HG03354 (cell line): ENCODE results near the gene ACBD7.
A peak's percentile ranks its signal among the peaks of the same experiment; 100 is the strongest.

Experiments used
- ATAC-seq: cut with Tn5 transposase; IDR thresholded peaks from one replicate; pipeline ENCODE4 v1.9.1; 2021; ENCODE audit warnings: mild to moderate bottlenecking; ENCODE audit not compliant: unreplicated experiment, poor library complexity, severe bottlenecking

The ACBD7 gene

DNA sequence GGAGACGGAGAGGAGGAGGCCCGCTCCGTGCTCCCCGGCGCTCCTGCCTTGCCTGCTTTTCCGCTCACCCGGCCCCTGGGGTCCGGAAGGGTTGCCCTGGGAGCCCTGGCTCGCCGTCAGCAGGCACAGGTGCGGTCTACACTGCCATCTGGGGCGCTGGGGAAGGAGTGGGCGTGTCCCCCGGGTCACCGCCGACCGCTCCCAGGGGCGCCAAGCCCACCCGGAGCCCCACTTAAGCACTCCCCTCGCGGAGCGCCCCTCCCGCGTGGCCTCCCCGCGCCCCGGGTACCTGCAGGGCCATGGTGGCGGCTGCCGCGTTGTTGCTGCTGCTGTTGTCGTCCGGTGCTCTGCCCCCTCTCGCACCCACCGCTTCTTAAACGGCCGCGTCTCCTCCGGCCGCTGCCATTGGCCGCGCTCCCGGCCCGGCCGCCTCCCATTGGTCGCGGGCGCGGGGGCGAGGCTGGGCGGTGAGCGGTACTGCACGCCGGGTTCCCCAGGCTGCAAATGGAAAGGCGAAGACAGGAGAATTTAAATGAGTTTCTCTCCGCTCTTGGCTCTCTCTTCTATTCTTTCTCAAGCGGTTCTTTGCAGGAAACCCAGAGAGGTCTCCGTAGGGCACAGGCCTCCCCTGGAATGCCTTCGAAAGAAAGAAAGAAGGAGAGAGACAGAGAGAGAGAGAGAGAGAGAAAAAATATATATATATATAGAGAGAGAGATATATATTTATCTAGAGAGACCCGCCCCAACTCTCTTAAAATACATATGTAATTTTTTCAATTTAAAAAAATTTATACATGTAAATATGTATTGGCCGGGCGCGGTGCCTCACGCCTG, at the start of gene ACBD7:
TSS of gene ACBD7 (minus strand) at position 349 of the 834 bp plus-strand sequence. CDS start at position 301, 48 bp downstream.
- peak; percentile 100 for ATAC-seq

DNA sequence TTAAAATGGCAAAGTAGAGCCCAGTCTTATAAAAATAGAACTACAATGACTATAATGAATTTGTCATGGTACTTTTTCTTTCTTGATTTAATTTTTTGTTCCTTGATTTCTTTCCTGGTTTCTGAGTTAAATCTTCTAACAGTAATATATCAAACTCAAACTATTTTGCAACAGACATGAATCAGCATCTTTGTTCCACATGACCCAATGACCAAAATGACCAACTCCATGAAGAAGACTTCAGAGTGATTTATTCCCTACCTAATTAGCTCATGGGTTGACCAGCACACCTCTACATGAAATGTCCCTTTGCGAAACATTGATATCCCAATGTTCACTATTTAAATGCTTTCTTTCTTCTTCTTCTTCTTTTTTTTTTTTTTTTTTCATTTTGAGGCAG, 49.1 kb upstream of the ACBD7 start:
- no peak for ATAC-seq

GRCh38 chr10:15137036-15137359, 48.4 kb upstream of the ACBD7 start:
- no peak for ATAC-seq

- no peak for ATAC-seq
These were observed 47.8 kb upstream of the ACBD7 start for GRCh38 chr10:15136129-15137035.

DNA sequence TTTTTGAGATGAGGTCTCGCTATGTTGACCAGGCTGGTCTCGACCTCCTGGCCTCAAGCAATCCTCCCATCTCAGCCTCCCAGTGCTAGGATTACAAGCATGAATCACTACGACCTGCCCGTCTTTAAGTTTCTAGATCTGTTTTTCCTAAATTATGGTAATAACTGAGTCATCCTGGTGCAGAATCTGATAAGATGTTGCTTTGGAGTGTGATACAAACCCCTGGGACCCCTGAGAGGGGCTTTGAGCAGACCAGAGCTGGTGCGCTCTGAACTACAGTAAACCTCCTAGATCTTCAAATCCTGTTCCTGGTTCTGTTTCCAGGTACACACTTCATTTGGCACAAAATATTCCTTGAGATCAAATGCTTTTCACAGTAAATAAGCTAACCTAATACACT, 42.8 kb upstream of the ACBD7 start:
- no peak for ATAC-seq

DNA sequence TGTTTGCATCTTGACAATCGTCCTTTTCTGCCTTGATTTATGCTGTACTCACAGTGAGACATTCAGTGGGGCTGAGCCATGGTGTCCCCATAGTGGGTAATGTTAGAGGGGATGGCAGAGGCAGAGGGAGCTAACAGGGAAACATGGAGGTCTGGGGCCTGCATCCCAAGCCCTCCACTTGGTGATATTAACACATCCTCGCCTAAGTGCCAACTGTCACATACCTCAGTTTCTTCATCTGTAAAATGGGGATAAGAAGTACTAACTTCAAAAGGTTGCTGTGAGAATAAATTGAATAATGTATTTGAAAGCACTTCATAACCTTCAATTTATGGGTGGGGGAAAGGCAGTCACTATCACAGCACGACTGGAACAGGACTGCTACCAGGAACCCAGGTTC, 36.3 kb upstream of the ACBD7 start:
- no peak for ATAC-seq

- no peak for ATAC-seq
These were observed 35.6 kb upstream of the ACBD7 start for GRCh38 chr10:15124190-15124589.

- ATAC-seq, result no peak
These were observed 35.2 kb upstream of the ACBD7 start for GRCh38 chr10:15123749-15124184.

GRCh38 chr10:15122477-15123030, 34.0 kb upstream of the ACBD7 start:
- ATAC-seq, result peak; percentile 93

- no peak for ATAC-seq
These were observed 33.1 kb upstream of the ACBD7 start for GRCh38 chr10:15121707-15122106.

DNA sequence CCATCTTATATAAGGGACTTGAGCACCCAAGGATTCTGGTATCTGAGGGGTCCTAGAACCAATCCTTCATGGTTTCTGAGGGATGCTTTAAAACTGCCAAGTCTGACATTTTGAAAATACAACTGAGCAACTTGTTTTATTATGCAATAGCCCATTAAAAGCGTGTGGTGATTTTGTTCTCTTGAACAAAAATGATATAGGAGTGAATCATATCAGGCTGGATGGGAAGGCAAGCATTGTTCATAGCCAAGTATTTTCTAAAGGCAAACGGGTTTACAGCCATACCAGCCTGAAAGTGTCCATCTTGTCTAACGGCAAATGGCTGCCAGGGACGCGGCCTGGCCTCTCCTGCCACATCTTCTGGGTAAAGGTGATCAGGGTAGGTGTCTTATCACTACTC, 31.9 kb upstream of the ACBD7 start:
- ATAC-seq, result no peak

GRCh38 chr10:15118615-15119014, 30.0 kb upstream of the ACBD7 start:
- ATAC-seq, result no peak

DNA sequence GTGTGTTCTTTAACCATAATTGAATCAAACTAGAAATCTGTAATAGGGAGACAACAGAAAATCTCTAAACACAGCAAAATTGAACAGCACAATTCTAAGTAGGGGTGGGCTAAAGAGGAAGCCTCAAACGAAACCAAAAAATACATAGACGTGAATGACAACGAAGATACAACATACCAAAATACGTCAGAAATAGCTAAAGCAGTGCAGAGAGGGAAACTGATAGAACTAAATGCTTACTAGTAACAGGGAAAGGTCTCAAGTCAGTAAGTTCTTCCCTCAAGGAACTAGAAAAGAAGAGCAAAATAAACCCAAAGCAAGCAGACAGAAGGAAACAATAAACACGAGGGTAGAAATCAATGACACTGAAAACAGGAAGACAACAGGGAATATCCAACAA, 27.6 kb upstream of the ACBD7 start:
- ATAC-seq, result no peak

DNA sequence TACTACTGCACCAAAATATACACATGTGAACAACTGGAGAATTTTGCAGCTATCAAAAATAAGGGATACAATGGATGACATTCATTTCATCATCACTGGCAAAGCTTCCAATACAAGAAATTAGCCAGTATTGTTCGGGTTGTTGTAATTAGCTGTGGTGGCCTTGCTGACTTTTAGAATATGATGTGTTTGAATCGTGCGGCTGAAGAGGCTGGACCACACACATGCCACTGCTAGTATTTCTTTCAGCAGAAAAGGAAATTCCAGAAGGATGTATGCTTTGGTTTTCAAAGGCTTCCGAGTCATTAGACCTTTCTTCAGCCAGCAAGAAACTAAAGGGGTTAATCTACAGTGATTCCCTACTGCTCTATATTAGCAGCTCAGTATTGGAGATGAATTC, 25.2 kb upstream of the ACBD7 start:
- no peak for ATAC-seq

- no peak for ATAC-seq
These were observed 24.1 kb upstream of the ACBD7 start for GRCh38 chr10:15112657-15113056.

DNA sequence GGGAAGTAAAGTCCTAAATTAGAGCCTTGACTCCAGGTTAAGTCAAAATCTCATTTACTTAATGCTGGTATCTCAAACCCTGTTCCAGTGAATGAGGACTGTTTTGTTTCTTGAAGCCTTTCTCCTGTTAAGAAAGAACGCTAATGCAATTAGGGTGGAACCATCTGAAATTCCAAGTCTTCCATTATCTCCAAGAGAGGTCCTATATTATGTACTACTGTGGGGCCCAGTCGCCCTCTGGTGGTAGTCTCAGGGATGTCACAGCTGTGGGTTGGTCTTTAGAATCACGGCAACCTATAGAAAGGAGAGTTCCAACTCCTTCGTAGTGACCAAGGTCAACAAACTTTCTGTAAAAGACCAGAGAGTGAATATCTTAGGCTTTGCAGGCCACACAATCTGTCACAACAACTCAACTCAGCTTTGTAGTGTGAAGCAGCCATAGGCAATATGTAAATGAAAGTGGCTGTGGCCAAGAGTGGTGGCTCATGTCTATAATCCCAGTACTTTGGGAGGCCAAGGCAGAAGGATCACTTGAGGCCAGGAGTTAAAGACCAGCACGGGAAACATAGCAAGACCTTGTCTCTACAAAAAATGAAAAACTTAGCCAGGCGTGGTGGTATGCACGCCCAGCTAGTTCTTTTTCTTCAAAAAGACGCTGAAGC, 17.9 kb upstream of the ACBD7 start:
- peak; percentile 96 for ATAC-seq

DNA sequence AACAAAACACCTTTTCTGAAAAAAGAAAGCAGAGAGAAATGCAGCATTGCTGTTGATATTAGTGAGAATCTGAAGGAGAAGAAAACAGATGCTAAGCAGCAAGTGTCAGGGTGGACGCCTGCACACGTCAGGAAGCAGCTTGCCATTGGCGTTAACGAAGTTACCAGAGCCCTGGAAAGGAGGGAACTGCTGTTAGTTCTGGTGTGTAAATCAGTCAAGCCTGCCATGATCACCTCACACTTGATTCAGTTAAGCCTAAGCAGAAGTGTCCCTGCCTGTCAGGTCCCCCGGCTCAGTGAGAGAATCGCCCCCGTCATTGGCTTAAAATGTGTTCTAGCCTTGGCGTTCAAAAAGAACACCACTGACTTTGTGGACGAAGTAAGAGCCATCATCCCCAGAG, 14.9 kb upstream of the ACBD7 start:
- ATAC-seq, result no peak

DNA sequence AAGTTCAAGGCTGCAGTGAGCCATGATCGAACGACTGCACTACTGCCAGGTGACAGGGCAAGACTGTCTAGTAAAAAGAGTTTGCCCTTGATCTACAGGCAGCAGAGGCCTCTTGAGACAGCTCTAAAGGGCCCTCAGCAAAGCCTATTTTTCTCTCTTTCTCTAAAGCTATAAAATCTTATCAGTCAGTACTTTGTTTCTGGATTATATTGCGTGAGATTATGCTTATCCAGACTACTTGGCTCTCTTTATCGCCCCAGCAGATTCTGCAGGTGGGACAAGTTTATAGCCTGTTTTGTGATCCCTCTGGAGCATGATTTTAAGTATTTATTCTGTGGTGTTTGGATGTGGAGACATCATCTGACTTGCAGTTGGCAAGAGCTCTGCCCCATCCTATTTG, 11.3 kb upstream of the ACBD7 start:
- no peak for ATAC-seq

DNA sequence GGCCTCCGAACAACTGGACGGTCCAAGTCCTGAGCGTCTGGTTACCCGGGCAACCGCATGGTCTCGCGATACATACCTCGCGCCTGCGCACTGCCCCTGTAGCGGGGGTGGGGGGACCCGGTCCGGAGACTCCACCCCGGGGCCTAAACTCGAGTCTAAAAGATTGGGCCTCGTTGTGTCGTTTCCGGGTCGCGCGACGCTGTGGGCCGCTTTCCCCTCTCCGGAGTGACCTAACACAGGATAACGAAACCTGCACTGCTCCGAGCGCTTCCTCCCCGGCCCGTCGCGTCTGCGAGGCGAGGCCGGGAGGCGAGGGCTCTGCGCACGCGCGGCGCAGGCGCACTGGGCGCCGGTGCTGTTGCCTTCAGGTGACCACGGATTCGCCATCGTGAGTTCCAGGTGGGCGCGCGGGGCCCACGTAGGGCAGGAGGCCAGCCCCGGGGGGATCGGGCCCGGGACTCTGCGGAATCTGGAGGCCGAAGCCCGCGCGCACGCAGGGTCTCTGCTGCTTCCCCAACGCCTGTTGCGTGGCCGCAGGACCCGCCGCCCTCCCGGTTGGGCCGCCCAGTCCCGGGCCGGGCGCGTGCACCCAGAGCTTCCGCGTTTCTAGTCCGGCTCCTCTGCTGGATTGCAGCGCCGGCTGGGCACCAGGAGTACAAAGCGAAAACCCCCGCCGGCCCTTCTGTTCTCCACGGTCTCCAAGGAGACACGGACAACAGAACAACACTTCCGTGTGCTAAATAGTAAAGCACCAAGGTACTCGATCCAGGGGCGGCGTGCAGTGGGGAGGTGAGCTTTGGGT, 8.6 kb upstream of the ACBD7 start, which contains the start of gene RPP38:
TSS of gene RPP38 (plus strand) at position 345 of the 802 bp plus-strand sequence. CDS start 5,960 bp downstream, outside the sequence.
- peak; percentile 87 for ATAC-seq
